ENCODE results near the gene ZBTB38. TPM values are rescaled to one million over a fixed set of nuclear protein-coding genes. Genes with fewer than 3 reads are reported as not detected.

ZBTB38 gene
- total and polyA plus RNA-seq, 2 of the 13 experiments (the other 11 are each of a cell fraction or from before 2014, with no cell fraction given) = 26.8 to 51.7 TPM

DNA sequence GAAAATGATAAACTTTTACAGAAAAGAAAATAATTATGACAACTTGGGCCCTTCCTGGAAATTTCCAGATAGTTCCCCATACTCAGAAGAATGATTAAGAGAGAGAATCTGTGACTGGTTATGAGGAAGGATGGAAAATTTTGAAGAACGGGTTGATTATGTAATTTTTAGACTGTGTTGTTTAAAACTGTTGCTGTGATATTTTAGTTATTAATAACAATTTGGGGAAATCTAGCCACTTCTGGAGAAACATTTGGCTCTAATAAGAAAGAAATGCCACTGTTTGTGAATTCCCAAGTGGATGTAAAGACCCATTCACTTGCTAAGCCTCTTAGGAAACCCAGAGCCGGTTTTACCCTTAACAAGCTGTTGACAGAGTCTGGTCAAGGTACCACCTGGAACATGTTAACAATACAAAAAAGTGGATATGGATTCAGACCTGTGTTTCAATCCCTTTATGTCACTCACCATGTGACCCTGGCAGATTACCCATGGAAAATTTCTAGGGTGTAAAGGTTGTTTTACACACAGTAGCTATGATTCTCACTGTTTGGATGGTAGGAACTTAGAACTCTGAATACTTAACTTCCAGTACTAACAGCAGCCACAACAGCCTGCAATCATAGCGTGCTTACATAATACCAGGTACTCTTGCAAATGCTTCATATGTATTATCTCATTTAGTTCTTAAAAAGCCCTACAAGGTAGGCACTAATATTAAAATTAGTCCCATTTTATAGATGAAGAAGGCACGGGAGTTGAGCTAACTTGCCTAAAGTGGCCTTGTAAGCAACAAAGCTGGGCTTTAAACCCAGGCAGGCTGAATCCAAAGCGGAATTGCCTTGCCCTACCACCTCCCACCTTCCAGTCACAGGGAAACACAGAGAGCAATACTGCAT is 32.0 kb downstream of the ZBTB38 start (continued):
- TF ChIP-seq ZNF235 (CRISPR knock-in tag; IDR thresholded peaks at IDR 0.05; ENCODE audit: borderline replicate concordance) (no peak), ZNF460 (CRISPR knock-in tag; IDR thresholded peaks at IDR 0.05; ENCODE audit: borderline replicate concordance) (peak; percentile 25; the same call in 1 of the 2 replicates), ATM (IDR thresholded peaks at IDR 0.05; ENCODE audit: borderline replicate concordance) (no peak), ZNF430 (CRISPR knock-in tag; IDR thresholded peaks at IDR 0.05) (no peak), SOX6 (IDR thresholded peaks at IDR 0.05) (no peak), SOX6 (CRISPR knock-in tag; IDR thresholded peaks at IDR 0.05) (peak; percentile 96), ZNF343 (CRISPR knock-in tag; IDR thresholded peaks at IDR 0.05) (no peak), MXI1 (IDR thresholded peaks at IDR 0.05; ENCODE audit: borderline replicate concordance, low read depth, low read length) (peak; percentile 36; the same call in 1 of the 3 replicates), FLYWCH1 (CRISPR knock-in tag; IDR thresholded peaks at IDR 0.05) (no peak), SAP130 (CRISPR knock-in tag; IDR thresholded peaks at IDR 0.05; ENCODE audit: low read depth) (peak; percentile 87), ZEB1 (IDR thresholded peaks at IDR 0.05; ENCODE audit: insufficient replicate concordance, low read depth) (no peak), FOXA1 (IDR thresholded peaks at IDR 0.05) (no peak), FOXA1 (CRISPR knock-in tag; IDR thresholded peaks at IDR 0.05) (peak; percentile 82), ZNF629 (CRISPR knock-in tag; conservative IDR thresholded peaks at IDR 0.05) (peak; percentile 35; the same call in 1 of the 2 replicates), SMAD3 (CRISPR knock-in tag; IDR thresholded peaks at IDR 0.05) (peak; percentile 72; the same call in 1 of the 2 replicates), KDM3A (CRISPR knock-in tag; IDR thresholded peaks at IDR 0.05; ENCODE audit: low read depth) (0 out of 2 replicates have a peak, but pooled peaks have one; percentile 28), ZNF746 (CRISPR knock-in tag; IDR thresholded peaks at IDR 0.05) (no peak), MED1 (CRISPR knock-in tag; IDR thresholded peaks at IDR 0.05) (peak; percentile 86), NBN (conservative IDR thresholded peaks at IDR 0.05) (no peak), CEBPG (CRISPR knock-in tag; IDR thresholded peaks at IDR 0.05) (peak; percentile 80)
- TF ChIP-seq, protein P1, sequence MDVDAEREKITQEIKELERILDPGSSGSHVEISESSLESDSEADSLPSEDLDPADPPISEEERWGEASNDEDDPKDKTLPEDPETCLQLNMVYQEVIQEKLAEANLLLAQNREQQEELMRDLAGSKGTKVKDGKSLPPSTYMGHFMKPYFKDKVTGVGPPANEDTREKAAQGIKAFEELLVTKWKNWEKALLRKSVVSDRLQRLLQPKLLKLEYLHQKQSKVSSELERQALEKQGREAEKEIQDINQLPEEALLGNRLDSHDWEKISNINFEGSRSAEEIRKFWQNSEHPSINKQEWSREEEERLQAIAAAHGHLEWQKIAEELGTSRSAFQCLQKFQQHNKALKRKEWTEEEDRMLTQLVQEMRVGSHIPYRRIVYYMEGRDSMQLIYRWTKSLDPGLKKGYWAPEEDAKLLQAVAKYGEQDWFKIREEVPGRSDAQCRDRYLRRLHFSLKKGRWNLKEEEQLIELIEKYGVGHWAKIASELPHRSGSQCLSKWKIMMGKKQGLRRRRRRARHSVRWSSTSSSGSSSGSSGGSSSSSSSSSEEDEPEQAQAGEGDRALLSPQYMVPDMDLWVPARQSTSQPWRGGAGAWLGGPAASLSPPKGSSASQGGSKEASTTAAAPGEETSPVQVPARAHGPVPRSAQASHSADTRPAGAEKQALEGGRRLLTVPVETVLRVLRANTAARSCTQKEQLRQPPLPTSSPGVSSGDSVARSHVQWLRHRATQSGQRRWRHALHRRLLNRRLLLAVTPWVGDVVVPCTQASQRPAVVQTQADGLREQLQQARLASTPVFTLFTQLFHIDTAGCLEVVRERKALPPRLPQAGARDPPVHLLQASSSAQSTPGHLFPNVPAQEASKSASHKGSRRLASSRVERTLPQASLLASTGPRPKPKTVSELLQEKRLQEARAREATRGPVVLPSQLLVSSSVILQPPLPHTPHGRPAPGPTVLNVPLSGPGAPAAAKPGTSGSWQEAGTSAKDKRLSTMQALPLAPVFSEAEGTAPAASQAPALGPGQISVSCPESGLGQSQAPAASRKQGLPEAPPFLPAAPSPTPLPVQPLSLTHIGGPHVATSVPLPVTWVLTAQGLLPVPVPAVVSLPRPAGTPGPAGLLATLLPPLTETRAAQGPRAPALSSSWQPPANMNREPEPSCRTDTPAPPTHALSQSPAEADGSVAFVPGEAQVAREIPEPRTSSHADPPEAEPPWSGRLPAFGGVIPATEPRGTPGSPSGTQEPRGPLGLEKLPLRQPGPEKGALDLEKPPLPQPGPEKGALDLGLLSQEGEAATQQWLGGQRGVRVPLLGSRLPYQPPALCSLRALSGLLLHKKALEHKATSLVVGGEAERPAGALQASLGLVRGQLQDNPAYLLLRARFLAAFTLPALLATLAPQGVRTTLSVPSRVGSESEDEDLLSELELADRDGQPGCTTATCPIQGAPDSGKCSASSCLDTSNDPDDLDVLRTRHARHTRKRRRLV (CRISPR knock-in tag; IDR thresholded peaks at IDR 0.05) = no peak
- TF ChIP-seq, protein P2, sequence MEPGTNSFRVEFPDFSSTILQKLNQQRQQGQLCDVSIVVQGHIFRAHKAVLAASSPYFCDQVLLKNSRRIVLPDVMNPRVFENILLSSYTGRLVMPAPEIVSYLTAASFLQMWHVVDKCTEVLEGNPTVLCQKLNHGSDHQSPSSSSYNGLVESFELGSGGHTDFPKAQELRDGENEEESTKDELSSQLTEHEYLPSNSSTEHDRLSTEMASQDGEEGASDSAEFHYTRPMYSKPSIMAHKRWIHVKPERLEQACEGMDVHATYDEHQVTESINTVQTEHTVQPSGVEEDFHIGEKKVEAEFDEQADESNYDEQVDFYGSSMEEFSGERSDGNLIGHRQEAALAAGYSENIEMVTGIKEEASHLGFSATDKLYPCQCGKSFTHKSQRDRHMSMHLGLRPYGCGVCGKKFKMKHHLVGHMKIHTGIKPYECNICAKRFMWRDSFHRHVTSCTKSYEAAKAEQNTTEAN (CRISPR knock-in tag; conservative IDR thresholded peaks at IDR 0.05) = no peak
- TF ChIP-seq, protein P3, sequence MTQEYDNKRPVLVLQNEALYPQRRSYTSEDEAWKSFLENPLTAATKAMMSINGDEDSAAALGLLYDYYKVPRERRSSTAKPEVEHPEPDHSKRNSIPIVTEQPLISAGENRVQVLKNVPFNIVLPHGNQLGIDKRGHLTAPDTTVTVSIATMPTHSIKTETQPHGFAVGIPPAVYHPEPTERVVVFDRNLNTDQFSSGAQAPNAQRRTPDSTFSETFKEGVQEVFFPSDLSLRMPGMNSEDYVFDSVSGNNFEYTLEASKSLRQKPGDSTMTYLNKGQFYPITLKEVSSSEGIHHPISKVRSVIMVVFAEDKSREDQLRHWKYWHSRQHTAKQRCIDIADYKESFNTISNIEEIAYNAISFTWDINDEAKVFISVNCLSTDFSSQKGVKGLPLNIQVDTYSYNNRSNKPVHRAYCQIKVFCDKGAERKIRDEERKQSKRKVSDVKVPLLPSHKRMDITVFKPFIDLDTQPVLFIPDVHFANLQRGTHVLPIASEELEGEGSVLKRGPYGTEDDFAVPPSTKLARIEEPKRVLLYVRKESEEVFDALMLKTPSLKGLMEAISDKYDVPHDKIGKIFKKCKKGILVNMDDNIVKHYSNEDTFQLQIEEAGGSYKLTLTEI (CRISPR knock-in tag; conservative IDR thresholded peaks at IDR 0.05) = no peak

Data from HepG2 (cell line).